ENCODE results near the gene C1orf52.
A peak's percentile ranks its signal among the peaks of the same experiment; 100 is the strongest.

C1orf52 gene

DNA sequence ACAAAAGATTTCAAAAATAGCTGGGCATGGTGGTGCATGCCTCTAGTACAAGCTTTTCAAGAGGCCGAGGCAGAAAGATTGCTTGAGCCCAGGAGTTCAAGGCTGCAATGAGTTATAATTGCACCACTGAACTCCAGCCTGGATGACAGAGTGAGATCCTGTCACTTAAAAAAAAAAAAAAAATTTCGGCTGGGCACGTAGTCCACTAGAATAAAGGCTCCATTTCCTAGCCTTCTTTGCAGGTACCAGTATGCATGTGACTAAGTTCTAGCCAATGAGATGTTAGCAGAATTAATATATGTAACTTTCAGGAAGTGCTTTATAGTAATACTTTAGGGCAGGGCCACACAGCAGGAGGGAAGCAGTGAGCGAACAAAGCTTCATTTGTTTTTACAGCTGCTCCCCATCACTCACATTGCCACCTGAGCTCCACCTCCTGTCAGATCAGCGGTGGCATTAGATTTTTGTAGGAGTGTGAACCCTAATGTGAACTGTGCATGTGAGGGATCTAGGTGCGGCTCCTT lies 29.8 kb downstream of the C1orf52 start:
- no peak for DNase-seq

DNA sequence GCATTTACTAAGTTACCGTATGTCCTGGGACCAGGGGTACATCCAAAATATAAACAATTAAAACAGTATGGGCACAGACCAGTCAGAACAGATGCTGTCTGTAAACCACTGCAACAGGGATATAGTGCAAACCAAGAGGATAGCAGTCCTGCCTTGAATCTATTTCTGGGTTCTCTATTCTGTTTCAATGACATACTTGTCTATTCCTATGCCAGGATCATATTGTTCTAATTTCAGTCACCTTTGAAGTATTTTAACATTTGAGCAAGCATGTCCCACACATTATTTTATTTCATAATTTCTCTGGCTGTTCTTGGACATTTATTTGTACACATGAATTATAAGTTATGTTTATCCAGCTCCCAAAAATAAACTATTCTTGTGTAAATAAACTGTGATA lies 30.5 kb downstream of the C1orf52 start:
- no peak for DNase-seq

DNA sequence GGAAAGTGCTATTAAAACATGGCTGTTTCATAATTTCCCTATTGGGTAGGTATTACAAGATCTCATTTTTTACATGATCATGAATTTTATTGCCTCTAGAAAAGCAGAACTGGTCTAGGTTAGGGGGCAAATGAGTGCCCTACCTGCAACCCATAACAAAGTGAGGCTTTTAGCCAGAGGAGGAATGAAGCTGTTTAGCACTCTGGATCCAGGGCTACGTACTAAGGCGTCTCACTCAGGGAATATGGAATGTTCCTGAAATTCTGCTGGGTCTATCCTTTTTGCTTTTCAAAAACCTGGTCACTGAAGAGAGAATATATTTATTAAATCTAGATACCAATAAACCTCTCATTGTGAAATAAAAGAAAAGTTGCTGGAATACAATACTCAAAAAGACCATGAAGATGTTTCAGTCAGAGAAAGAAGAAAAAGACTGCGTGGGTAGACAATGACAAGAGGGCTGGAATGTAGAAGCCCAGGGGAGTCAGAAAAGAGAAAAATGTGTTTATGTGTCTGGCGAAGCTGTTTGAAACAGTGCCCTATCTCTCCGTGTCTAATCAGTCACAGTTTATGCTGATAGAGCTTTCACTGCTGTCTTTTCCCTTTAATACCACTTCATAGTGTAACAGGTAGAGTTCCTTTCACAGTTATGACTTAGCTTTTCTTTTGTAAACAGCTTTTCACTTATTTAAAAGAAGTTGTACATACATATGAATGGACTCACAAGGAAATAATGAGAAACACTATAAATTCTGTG lies 33.7 kb downstream of the C1orf52 start:
- DNase-seq, result no peak

DNA sequence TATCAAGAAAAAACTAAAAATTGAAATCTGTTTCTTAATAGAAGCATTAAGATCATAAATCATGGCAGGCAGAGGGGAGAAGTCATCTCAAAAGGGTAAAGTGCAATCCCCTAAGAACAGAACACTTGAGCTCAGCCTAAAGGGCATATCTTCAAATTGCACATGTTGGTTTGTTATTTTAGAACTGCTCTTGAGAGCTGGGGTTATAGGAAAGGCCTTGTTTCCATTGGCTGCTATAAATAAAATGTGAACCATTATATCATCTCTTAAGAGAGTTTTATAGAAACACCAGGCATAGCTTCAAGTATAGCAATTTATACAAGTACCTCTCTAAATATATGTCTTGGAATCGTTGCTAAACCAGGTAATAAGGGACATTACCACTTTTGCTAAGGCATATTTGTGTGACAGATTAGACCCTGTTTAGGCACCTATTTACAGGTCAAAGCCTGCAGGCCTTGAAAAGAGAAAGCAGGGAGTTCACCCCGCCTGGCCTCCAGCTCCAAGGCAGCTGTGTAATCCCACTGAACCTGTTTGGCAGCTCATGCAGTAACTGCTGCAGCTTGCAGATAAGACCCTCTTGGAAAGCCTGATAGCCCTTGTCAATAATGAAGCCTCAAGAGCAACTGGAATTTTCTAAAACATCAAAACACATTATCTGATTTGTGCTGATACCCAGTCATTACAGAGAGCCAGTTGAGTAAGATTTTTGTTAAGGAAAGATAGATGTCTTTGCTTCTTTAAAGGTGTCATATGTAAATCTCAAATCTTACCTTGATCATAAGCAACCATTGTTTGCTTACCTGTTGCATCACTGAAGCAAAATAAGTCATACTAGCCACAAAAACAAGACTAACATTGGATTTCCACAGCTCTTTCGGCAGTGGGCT lies 34.5 kb downstream of the C1orf52 start:
- no peak for DNase-seq

DNA sequence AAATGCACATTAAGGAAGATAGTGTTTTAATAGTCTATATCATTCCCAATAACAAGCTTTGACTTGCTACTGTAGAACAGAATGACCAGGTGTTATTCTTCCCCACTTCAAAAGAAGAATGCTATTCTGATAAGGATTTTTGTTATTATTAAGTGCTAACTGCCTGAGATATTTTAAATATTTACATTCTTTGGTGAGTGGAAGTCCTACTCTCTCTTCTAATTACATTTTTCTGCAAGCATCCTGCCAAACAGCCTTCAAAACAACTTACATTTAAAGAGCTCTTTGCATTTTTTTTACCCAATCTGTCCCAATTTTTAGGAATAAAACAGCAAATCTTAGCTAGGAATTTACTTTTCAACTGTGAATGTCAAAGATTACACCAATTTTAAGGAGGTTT lies 35.2 kb downstream of the C1orf52 start:
- no peak for DNase-seq

DNA sequence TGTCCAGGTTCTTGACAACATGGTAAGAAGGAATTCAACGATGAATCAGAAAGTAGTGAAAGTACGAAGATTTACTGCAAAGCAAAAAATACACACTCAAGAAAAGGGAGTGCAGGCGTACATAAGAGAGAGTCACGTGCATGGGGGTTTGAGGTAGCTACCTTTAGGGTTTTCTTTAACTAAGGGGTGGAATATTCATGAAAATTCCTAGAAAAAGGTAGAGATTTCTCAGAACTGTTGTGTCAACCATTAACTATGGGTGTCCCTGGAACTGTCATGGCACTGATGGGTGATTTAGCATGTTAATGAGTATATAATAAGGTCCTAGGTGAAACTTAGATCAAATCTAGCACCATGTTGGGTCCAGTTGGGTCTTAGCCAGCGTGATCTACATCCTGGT lies 36.1 kb downstream of the C1orf52 start:
- no peak for DNase-seq

DNA sequence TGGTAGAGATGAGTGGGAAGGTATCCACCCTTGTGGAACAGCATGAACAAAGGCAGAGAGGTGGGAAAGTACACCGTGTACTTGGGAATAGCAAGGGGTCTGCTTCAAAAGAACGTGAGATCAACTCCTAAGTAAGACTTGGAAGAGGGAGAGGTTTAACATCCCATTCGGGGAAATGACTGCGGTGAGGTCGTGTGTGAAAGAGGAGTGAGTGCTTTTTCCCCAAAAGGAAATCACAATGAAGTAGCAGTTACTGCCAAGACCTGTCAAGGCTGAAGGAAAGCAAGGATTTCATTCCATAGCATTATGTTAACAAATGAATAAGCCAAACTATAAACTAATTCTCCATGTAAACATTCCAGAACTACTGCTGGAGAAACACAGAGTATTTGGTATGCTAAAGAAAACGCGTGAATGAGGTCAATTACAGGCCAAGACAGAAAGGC lies 38.7 kb downstream of the C1orf52 start:
- no peak for DNase-seq

DNA sequence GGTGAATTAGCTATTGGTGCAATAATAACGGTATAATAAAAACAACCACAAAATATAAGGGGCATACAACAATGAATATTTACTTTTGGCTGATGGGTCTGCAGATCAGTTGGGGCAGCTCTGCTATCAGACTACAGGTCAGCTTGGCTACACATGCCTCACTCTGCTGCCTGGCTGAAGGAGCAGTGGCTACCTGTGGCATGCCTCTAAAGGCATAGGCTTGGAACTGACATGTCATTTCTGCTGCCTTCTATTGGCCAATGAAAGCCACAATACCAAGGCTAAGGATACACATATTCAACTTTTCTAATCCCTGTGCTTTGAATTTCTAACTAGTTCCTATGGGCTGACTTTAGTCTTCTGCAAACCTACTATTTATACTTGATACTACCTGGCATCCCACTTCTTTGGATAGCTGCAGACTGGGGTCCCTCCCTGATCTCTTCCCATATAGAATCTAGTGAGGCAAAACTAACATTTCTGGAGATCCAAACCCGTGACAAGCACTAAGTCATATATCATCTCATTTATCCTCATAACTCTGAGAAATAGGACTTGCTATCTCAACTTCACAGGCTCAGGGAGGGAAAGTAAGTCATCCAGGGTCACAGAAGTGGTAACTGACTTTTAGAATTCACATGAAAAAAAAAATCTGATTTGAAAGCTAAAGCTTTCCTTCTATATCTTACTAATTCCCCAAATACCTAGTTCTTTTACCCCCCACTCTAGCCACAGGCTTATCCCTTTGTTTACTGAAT lies 39.4 kb downstream of the C1orf52 start:
- no peak for DNase-seq

DNA sequence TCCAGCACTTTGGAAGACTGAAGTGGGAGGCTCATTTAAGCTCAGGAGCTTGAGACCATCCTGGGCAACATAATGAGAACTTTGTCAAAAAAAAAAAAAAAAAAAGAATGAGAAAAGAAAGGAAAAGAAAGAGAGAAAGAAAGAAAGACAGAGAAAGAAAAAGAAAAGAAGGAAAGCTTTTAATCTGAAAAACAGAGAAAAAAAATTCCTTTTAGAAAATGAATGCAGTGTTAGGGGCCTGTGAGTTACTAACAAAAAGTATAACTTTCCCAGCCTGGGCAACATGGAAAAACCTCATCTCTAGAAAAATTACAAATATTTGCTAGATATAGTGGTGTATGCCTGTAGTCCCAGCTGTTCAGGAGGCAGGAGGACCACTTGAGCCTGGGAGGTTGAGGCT lies 42.8 kb downstream of the C1orf52 start:
- no peak for DNase-seq

DNA sequence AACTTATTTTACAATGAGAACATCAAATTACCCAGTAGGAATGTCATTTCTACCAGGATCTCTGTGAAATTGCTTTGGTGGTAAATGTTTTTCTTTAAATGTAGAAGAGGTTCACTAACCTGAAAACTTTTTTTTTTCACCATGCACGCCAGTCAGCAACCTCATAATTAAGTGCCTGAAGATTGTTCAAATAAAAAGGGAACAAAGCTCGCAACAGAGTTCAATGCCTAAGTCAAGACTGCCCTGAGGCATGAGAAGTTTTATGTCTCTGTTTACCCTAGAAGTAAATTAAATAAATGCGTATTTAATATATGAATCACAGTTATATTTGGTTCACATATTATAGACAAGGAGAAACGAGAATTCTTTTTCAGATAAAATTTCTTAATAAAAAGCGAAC lies 44.8 kb downstream of the C1orf52 start:
- DNase-seq, result no peak

DNA sequence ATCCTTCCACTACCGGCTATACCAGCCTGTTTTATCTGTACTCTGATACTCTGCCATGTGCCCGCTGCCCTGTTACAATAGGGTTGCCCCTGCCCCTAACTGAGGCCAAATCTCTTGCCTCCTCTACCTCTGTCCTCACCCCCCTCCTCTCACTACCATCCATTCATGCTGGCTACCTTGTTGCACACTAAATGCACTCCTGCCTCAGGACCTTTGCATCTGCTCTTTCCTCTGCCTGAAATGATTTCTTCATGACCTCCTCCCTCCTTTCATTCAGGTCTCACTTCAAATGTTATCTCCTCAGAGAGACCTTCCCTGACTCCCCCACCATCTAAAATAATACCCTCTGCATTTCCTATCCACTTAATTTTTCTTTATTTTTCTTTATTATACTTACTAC lies 51.0 kb downstream of the C1orf52 start:
- no peak for DNase-seq

DNA sequence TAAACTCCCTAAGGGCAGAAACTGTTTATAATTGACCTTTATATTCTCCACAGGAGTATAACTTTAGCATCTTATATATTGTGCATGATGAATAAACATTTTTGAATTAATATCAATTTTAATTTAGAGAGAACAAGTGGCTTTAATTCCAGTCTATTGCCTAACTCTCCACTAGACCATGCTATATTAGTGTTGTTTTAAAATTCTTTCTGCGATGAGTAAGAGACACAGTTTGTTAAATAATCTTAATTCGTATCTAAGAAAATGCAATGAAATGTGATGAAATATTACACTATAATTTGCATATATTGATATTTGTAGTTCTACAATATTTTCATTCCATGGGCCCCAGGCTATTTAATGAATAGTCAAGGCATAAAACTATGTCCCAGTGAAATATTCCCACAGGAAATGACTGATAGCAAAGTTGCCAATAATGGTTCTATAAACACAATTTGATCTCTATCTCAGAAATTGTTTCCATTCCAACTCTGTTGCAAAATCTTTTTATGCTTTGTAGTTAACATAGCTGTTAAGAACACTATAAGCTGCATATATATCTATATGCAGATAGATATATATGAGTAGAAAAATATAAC lies 55.8 kb downstream of the C1orf52 start:
- no peak for DNase-seq

DNA sequence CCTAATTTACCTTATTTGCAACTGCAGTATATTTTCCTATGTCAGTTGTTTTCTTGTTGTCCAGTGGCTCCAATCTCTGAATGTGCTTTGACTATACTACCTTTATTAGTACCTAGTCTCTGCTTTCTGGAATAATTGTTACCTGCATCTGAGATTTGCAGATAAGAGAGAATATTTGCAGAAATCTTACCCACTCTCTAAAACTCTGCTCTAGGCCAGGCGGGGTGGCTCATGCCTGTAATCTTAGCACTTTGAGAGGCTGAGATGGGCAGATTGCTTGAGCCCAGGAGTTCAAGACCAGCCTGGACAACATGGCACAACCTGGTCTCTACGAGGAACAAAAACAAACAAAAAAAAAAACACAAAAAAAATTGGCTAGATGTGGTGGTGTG lies 56.6 kb downstream of the C1orf52 start:
- DNase-seq, result no peak

DNA sequence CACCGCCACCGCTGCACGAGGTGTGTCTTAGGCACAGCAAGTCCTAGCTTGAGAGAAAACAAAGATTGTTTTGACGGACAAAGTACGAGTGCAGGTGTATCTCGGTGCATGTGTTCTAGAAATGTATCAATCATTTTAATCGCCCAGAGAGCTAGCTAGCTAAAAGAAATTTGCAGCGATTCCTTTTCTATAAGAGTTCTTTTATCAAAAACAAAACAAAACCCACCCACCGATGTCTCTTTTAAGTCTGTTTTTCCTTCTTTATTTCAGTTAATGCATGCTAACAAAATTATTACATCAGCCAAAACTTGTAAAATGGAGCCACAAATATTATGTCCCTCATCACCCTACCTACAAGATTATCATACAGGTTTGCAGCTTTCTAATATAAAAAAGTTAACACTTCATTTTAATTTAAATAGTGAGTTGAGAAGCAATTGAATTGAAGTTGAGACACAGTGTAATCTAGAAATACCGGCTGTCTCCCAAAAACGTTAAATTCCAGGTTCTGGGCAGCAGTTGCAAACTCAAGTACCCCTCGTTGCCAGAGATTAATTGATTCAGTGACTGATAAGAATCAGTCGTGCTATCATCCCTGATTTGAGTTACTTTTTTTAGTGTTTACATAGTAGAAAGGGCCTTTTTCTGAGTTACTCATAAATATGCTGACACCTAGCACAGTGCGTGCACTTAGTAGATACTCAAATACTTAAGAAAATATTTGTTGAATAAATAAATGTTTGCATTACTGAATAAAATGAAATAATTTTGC lies 57.2 kb downstream of the C1orf52 start:
- no peak for DNase-seq

DNA sequence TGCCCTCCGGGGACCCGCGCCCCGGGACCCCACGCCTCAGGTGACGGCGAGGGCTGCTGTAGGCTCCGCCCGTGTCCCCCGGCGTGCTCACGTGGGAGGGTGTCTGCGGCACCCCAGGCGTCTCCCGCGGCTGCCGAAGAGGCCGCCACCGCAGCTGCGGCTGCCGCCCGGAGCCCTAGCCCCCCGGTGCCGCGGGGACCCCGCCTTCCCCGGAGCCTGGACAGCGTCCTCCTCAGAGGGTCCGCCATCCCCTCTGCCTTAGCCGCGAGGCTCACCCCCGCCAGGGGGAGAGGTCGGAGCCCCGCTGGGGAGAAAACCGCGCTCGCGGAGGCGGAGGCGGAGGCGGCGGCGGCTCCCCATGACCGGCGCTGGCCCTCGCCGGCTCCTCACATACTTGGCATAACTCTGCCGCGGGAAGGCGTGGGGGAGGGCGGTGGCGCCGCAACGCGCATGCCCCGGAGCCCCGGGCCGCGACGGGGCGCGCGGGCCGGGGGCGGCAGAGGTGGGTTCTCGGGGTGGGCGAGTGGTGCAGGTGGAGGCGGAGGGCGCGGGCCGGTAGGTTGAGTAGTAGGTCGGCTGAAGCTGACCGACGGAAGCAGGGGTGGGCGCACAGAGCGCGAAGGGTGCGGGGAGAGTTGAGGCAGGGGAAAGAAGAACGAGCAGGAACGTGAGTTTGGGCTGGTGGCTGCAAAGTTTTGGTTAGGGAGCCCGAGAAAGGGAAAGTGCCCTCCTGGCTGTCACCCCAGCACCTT lies 57.9 kb downstream of the C1orf52 start:
- peak; percentile 32 to 47 for DNase-seq

DNA sequence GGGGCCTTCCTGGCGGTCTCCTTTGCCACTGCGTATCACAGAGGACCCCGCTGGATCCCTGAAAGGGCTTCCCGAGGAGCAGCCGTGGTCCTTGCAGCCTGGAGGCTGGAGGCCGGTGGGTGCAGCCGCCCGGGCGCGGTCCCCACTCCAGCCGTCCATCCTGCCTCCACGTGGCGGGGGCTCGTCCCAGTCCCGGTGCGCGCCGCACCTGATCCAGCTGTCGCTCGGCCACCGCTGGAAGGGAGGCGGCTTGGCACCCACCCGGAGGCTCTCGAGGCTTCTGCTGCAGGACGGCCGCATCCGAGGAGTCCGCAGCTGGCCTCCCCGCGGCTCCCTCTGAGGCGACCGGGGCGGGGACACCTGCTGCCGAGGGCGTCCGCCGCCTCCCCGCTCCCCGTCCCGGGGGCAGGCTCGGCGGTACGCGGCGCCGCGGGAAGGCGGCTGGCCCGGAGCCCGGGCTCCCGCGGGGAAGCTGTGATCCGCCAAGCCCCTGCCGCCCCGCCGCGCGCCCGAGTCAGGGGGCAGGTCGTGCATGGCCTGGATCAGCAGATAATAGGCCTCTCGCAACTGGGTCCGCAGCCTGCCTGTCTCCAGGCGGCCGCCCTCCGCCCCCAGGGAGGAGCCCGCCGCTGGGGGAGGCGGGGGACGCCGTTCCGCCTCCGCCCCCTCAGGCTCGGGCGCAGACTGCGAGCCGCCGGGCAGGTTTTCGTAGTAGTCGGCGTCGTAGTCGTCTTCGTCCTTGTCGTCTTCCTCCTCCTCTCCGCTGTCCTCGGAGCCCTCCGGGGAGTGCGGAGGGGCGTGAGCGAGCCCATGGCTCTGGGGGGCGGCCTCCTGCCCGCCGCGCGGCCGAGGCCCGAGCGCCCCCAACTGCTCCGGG lies 58.8 kb downstream of the C1orf52 start, which contains the start of gene SYDE2:
Gene SYDE2, minus strand, starts transcription at position 554 of the 877 bp plus-strand sequence. Its CDS starts 20 bp downstream, at position 534.
- DNase-seq, result peak; percentile 51 to 53
